ENCODE measurements around the gene PLPP6. TPM values are rescaled to one million over a fixed set of nuclear protein-coding genes. Genes with fewer than 3 reads are reported as not detected.
A peak's percentile ranks its signal among the peaks of the same experiment; 100 is the strongest.

PLPP6 gene
- total and polyA plus RNA-seq, 2 of the 13 experiments (the other 11 are each of a cell fraction or from before 2014, with no cell fraction given): 12.1 to 15.5 TPM

- TF ChIP-seq, protein P1, sequence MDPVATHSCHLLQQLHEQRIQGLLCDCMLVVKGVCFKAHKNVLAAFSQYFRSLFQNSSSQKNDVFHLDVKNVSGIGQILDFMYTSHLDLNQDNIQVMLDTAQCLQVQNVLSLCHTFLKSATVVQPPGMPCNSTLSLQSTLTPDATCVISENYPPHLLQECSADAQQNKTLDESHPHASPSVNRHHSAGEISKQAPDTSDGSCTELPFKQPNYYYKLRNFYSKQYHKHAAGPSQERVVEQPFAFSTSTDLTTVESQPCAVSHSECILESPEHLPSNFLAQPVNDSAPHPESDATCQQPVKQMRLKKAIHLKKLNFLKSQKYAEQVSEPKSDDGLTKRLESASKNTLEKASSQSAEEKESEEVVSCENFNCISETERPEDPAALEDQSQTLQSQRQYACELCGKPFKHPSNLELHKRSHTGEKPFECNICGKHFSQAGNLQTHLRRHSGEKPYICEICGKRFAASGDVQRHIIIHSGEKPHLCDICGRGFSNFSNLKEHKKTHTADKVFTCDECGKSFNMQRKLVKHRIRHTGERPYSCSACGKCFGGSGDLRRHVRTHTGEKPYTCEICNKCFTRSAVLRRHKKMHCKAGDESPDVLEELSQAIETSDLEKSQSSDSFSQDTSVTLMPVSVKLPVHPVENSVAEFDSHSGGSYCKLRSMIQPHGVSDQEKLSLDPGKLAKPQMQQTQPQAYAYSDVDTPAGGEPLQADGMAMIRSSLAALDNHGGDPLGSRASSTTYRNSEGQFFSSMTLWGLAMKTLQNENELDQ (CRISPR knock-in tag; IDR thresholded peaks at IDR 0.05; ENCODE audit: borderline replicate concordance): no peak
- no peak for TF ChIP-seq SOX6 (IDR thresholded peaks at IDR 0.05)
- peak; percentile 72 for TF ChIP-seq SOX6 (CRISPR knock-in tag; IDR thresholded peaks at IDR 0.05)
- peak; percentile 77 for TF ChIP-seq ZSCAN9 (CRISPR knock-in tag; IDR thresholded peaks at IDR 0.05; ENCODE audit: borderline replicate concordance)
- peak; percentile 74 for TF ChIP-seq BRCA1 (CRISPR knock-in tag; IDR thresholded peaks at IDR 0.05)
- TF ChIP-seq SALL2 (CRISPR knock-in tag; IDR thresholded peaks at IDR 0.05): peak; percentile 91
- no peak; the same call in 1 of the 2 replicates for TF ChIP-seq ZNF780A (CRISPR knock-in tag; IDR thresholded peaks at IDR 0.05)
- TF ChIP-seq ZSCAN20 (CRISPR knock-in tag; IDR thresholded peaks at IDR 0.05; ENCODE audit: borderline replicate concordance): peak; percentile 35; the same call in 1 of the 2 replicates
- no peak for TF ChIP-seq ZNF367 (CRISPR knock-in tag; IDR thresholded peaks at IDR 0.05; ENCODE audit: borderline replicate concordance)
- TF ChIP-seq MXD4 (CRISPR knock-in tag; IDR thresholded peaks at IDR 0.05): peak; percentile 48; the same call in 1 of the 2 replicates
- TF ChIP-seq, protein P2, sequence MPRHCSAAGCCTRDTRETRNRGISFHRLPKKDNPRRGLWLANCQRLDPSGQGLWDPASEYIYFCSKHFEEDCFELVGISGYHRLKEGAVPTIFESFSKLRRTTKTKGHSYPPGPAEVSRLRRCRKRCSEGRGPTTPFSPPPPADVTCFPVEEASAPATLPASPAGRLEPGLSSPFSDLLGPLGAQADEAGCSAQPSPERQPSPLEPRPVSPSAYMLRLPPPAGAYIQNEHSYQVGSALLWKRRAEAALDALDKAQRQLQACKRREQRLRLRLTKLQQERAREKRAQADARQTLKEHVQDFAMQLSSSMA (CRISPR knock-in tag; IDR thresholded peaks at IDR 0.05): no peak
- TF ChIP-seq, protein P3, sequence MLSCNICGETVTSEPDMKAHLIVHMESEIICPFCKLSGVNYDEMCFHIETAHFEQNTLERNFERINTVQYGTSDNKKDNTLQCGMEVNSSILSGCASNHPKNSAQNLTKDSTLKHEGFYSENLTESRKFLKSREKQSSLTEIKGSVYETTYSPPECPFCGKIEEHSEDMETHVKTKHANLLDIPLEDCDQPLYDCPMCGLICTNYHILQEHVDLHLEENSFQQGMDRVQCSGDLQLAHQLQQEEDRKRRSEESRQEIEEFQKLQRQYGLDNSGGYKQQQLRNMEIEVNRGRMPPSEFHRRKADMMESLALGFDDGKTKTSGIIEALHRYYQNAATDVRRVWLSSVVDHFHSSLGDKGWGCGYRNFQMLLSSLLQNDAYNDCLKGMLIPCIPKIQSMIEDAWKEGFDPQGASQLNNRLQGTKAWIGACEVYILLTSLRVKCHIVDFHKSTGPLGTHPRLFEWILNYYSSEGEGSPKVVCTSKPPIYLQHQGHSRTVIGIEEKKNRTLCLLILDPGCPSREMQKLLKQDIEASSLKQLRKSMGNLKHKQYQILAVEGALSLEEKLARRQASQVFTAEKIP (CRISPR knock-in tag; IDR thresholded peaks at IDR 0.05; ENCODE audit: borderline replicate concordance): no peak
- no peak for TF ChIP-seq HMGA1 (CRISPR knock-in tag; conservative IDR thresholded peaks at IDR 0.05)
- TF ChIP-seq, protein P4, sequence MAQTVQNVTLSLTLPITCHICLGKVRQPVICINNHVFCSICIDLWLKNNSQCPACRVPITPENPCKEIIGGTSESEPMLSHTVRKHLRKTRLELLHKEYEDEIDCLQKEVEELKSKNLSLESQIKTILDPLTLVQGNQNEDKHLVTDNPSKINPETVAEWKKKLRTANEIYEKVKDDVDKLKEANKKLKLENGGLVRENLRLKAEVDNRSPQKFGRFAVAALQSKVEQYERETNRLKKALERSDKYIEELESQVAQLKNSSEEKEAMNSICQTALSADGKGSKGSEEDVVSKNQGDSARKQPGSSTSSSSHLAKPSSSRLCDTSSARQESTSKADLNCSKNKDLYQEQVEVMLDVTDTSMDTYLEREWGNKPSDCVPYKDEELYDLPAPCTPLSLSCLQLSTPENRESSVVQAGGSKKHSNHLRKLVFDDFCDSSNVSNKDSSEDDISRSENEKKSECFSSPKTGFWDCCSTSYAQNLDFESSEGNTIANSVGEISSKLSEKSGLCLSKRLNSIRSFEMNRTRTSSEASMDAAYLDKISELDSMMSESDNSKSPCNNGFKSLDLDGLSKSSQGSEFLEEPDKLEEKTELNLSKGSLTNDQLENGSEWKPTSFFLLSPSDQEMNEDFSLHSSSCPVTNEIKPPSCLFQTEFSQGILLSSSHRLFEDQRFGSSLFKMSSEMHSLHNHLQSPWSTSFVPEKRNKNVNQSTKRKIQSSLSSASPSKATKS (CRISPR knock-in tag; IDR thresholded peaks at IDR 0.05): no peak; the same call in 1 of the 2 replicates
- peak; percentile 88; the same call in 1 of the 2 replicates for TF ChIP-seq ZFP91 (CRISPR knock-in tag; IDR thresholded peaks at IDR 0.05; ENCODE audit: borderline replicate concordance)
- TF ChIP-seq TCF7L2 (IDR thresholded peaks at IDR 0.05; ENCODE audit: low read depth, low read length): no peak
Observed at GRCh38 chr9:4679268-4680172, 17.4 kb downstream of the PLPP6 start, which contains the start of gene CDC37L1 (continued).

All from HepG2 (cell line).